Activated gamma-delta T cell treated with Interleukin-2 at 50 U/mL for 16 hours (primary cell): ENCODE data around the gene ACSM5.
"Not testable (repeated sequence)": the region's sequence is repeated elsewhere in the genome, so short reads cannot be mapped to it uniquely, and the experiment has no call there.

Source experiments
- DNase-seq: peaks from one replicate; pipeline ENCODE4 v3.0.0-alpha.2; 2020

The ACSM5 gene

DNA sequence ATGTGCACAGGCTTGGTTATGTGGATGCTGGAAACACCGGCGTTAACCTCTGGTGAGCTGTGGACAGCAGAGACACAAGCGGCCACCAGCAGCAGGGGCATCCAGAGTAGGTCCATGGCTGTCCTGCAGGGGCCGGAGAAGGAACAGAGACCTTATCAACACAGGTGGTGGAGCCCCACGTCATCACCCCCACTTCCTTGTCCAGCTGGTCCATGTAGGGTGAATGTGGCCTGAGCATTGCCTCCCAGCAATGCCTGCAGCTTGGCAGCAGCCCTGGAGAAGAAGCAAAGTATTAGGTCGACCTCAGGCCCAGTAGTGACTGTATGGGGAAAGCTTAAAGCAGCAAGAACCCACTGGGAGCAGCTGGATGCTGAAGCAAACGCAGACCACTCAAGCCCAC, 10.1 kb upstream of the ACSM5 start:
- DNase-seq: no peak

DNA sequence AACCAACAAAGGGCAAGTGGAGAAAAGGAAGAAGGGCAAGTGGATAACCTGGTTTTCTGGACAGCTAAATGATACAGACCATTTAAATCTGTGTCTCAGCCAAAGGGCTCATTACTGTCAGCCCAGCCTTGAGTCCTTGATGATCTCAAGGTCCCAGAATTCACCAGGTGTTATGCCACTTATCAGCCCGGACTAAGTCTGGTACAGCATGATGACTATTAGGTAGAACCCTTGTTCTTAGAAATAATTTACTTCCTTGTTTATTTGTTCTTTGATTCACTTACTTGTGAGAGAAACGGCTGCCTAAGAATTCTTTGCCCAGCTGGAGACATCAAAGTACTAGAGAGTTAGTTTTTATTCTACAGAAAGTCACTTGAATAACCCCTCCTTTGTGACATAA, 8.3 kb upstream of the ACSM5 start:
- DNase-seq: no peak

DNA sequence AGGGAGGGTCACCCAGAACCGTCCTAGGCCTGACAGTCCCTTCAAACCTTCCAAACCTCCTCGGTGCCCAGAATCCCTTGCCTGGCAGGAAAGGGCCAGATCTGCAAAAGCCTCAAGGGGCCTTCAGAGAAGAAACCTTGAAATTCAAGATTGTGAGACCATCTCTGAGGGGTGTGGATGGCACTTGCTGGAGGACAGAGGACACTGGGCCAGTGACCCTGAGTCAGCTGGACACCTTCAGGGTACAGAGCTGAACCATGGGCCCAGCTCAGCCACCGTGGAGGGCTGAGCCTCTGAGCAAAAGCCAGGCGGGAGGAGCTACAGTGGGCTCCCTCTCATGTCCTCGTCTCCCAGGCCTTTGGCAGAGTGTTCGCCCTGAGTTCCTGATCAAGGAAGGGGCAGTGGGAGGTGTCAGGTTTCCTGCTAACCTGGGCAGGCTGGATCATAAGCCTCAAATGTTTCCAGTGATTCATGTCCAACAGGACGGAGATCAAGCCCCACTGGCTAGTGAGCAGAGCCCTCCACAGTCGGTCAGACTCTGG, 7.8 kb upstream of the ACSM5 start:
- no peak for DNase-seq

DNA sequence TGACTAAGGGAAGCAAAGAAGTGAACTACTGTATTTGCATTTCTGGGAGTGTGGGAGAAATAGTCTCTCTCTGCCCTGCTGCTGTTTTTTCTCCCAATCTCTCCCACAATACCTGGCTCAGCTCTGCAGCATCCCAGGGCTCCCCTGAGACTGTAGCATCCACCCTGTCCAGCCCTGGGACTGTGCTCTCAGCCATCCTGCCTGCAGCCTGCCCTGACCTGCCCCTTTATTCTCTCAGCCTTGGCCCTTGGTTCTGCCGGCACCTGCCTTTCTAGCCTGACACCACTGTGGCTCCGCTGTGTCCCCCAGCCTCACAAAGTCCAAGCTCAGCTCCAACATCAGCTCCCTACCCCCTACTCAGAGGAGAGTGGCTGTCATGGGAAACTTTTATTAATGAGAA, 6.7 kb upstream of the ACSM5 start:
- DNase-seq: no peak

DNA sequence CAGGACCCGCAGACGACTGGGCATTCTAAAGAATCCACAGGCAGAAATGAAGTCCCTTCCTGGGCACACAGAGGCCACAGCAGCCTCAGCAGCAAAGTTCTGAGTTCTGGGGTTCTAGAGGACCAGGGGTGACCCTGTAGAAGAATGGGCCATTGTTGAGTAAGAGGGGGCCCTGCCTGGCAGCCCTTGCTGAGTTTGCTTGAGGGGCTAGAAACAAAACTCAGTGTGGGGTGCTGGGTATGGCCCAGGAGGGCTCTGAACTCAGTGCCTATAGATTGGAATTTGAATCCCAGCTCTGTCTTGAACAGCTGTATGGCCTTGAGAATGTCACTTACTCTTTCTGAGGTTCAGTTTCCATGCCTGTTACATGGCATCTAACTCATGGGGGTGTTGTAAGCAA, 4.7 kb upstream of the ACSM5 start, which contains the start of gene PDILT:
TSS of gene PDILT (minus strand) at position 101 of the 400 bp plus-strand sequence. CDS start 5,437 bp downstream, outside the sequence.
- no peak for DNase-seq

DNA sequence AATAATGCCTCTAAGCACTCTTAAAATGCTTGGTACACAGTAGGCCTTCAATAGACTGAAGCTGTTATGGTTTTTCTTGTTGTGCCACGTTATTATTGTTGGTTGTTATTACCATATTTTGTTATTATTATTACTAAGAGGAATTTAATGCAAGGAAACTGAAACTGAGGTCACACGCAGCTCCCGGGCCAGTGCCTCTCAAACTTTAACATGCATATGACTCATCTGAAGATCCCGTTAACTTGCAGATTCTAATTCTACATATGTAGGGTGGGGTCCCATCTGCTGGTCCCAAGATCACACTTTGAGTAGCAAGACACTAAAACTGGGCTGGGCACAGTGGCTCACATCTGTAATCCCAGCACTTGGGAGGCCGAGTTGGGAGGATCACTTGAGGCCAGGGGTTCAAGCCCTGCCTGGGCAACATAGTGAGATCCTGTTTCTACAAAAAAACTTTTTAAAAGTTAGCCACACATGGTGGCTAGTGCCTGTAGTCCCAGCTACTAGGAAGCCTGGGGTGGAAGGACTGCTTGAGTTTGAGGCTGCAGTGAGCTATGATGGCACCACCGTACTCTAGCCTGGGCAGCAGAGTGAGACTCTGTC, 888 bp downstream of the ACSM5 start:
- no peak for DNase-seq

DNA sequence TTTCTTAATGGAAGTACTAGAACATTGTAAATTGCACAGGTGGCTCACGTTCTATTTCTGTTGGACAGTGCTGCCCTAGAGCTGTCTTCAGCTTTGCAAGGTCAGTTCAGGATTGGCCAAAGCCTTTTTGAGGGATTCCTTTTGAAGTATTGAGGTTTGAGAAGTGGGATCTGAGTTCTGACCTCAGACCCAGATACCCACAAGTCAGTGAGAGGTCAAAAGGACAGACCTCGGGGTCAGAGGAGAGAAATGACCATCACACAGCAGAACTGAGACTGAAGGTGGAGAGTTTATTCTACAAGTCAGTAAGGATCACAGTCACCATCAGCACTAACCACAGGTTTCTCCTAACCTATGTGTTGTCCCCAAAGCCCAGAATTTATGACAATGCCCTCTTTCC, 1.7 kb downstream of the ACSM5 start:
- DNase-seq: no peak

DNA sequence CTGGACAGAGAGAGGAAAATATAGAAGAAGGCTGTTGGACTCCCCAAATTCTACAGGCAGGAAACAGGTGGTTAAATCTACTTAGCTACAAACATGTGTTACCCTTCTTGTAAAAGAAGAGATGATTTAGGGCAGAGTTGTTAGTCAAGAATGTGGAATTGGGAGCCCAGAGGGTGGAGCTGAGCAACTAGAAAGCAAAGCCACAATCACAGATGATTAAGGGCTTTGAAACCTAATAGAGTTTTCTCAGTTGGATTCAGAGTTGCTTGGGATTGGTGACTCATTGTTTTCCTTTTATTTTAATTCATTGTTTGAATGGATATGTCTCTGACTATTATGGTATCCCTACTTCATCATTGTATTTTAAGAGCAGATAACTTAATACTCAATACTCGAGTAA, 6.2 kb downstream of the ACSM5 start:
- DNase-seq: no peak

DNA sequence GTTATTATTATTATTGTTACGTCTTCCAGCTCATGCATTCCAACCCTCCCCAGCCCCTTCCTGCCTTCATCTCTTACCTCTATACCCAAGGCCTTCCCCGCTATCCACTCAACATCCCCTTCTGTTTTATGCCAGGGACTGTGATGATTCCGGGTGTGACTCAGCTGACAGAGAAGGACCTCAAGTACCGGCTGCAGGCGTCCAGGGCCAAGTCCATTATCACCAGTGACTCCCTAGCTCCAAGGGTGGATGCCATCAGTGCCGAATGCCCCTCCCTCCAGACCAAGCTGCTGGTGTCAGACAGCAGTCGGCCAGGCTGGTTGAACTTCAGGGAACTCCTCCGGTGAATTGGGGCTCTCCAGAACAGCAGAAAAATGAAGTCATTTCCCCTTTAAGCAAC, 9.8 kb downstream of the ACSM5 start:
- DNase-seq: not testable (repeated sequence)

DNA sequence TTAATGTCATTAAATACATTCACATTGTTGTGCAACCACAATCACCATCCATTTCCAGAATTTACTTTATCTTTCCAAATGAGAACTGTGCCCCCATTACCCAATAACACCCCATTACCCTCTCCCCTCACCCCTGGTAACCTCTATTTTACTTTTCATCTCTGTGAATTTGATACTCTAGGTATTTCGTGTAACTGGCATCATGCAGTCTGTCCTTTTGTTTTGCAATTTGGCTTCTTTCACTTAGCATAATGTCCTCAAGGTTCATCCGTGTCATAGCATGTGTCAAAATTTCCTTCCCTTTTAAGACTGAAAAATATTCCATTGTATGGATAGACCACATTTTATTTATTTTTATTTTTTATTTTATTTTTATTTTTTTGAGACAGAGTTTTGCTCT, 12.4 kb downstream of the ACSM5 start:
- DNase-seq: not testable (repeated sequence)

DNA sequence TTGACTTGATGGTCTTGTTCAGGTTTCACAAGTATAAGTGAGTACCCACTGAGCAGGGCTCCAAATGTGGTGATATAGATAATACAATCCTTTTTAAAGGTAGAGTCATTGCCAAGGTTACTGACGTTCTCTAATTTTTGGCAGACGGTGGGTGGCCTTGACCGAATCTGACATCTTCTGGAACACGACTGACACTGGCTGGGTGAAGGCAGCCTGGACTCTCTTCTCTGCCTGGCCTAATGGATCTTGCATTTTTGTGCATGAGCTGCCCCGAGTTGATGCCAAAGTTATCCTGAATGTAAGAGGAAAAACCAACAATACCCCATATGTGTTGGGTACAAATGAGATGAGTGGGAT, 14.4 kb downstream of the ACSM5 start:
- not testable (repeated sequence) for DNase-seq

DNA sequence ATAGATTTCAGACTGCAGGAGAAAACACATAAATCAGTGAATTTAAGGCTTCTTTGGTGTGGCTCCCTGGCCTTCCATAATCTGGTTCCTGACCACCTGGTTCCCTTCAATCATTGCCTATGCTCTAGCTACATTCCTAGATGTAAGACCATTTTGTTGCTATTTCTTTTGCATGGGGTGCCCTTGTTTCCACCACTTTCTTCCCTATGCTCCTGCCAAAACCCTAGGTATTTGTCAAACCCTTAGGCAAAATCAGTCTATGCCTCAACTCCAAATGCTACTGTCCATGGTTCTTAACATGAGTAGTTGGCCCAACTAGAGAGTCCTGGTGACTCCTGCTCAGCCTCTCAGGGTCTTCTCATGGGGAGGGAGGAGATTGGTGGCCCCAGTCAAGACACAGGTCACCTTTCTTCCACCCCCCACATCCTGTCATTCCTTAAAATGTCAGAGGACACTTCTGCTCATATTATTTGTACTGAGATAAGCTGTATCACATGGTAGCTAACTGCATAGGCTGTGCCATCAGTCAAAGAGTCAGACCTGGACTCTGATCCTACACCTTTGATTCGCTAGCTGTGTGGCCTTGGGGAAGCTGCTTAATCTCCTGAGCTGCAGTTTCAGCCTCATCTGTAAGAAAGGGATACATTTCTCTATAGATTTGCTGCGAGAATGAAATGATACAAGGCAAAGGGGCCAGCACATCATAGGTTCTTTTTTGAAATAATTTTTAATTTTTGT, 15.0 kb downstream of the ACSM5 start:
- DNase-seq: no peak

DNA sequence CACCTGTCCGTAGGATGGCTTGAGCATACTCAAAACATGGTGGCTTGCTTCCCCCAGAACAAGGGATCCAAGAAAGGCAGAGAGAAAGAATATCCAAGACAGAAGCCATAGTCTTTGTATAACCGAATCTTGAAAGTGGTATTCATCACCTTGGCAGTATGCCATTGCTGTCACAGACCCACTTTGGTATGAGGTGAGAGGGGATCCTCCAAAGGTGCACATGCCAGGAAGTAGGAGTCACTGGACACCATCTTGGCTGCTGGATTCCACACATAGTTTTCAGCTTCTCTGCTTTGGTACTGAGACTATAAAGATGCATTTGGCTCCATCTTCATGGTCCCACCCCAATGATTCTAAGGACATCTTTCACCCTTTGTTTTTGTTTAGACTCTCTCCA, 18.1 kb downstream of the ACSM5 start:
- DNase-seq: not testable (repeated sequence)

DNA sequence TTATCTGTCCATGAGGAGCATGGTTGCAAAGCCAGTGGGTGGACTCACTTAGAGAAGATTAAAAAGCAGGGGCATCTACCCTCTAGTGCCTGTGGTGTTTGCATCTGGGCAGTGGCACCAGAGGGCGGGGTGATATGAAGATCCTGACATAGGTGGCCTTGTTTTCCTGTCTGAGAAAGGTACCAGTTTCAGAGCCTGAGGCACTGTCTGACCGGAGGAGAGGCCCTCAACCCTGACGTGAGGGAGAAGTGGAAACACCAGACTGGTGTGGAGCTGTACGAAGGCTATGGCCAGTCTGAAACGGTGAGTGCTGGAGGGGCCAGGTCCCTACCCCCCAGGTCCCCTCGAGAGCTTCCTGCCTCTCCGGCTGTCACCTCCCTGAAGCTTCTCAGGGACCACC, 20.2 kb downstream of the ACSM5 start:
- not testable (repeated sequence) for DNase-seq

DNA sequence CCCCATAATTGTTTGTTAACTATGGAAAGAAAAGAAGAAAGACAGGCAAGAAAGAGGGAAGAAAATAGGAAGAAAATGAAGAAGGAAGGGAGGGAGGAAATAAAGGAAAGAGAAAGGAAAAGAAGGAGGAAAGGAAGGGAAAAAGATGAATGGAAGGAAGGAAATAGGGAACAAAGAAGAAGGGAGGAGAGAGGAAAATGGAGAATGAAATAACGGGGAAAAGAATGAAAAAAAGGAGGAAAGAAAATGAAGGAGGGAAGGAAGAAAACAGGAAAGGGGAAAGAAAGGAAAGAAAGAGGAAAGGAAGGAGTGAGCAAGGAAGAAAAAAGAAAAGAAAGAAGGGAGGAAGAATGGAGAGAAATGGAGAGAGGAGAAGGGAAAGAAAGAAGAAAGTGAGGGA, 21.1 kb downstream of the ACSM5 start:
- not testable (repeated sequence) for DNase-seq

DNA sequence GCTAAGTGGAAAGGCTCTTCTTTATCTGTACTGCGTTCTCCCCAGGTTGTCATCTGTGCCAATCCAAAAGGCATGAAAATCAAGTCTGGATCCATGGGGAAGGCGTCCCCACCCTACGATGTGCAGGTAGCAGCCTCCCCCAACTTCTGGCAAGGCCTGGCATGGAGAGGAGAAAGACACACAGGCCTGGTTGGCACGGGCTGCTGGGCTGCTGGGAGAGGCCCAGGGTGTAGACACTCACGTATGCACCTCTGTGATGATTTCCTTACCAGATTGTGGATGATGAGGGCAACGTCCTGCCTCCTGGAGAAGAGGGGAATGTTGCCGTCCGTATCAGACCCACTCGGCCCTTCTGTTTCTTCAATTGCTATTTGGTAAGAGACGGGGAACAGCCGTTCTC, 21.6 kb downstream of the ACSM5 start:
- DNase-seq: no peak

DNA sequence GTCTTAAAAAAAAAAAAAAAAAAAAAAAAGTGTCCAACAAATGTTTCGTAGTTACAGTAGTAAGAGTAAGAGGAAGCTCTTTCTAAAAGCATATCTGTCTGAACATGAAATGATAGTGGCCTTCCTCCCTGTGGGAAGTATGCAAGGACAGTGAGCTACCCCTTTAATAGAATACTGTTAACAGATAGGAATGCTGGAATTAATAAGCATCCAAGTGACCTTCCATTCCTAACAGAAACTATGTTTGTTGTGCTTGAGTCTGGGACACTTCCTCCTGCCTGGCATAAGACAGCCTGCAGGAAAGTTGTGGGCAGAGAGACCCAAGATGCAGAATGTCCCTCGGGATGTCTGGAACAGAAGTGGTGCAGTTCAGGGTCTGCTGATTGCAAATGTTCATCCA, 29.6 kb downstream of the ACSM5 start:
- not testable (repeated sequence) for DNase-seq

DNA sequence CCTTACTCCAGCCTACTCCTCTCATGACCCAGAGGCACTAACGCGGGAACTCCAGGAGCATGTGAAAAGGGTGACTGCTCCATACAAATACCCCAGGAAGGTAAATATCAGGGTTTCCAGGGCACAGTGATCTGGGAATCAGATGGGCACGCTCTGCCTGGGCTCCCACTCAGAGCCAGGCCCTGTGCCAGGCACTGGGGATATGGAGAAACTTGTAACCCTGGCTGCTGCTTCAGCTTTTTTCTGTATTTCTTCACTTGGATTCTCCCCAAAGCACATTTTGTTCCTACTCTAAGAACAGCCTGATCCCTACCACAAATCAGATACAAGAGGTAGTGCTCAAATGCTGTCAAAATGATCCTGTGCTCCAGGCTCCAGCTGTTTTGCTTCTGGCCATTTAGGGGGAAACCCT, 30.5 kb downstream of the ACSM5 start:
- DNase-seq: not testable (repeated sequence)

DNA sequence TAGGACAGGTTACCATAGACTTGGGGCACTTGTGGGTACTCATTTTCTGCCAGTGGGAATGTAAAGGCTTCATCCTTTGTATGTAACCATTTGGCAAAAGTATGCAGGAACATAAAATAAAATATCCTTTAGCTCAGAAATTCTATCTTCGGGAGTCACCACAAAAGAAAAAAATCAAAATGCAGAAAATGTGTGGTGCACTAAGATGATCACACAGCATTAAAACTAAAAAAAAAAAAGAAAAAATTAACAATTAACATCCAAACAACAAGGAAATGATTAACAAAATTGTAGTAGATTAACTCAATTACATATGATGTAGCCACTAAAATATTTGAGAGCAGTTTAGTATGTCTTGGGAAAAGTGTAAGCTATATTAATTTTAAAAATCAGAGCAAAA, 31.4 kb downstream of the ACSM5 start:
- not testable (repeated sequence) for DNase-seq

DNA sequence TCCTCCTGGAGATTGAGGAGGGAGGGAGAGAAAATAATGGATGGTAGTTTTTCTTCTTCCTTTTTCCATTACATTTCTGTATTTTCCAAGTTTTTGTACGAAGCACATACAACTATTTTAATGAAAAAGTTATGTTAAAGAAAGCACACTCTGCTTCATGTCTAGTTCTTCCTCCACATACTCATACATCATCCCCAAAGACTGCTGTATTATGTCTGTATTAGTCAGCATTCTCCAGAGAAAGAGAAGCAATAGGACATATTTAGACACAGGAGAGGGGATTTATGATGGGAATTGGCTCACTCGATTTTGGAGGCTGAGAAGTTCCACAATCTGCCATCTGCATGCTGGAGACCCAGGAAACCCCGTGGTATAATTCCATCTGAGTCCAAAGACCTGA, 31.9 kb downstream of the ACSM5 start:
- no peak for DNase-seq

DNA sequence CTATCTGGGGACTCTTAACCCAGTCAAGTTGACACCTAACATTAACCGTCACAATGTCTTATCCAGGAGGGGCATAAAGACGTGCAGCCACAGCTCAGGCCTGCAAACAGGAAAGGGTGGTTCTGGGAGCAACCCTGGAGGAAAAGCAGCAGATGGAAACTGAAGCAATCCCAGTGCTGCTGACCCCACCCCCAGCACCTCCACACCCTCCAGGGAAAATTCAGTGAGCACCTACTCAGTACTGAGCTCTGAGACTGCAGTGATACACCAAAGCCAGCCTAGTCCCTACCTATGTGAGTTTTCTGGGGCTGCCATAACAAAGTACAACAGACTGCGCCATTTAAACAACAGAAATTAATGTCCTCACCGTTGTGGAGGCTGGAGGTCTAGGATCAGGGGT, 32.5 kb downstream of the ACSM5 start:
- not testable (repeated sequence) for DNase-seq

DNA sequence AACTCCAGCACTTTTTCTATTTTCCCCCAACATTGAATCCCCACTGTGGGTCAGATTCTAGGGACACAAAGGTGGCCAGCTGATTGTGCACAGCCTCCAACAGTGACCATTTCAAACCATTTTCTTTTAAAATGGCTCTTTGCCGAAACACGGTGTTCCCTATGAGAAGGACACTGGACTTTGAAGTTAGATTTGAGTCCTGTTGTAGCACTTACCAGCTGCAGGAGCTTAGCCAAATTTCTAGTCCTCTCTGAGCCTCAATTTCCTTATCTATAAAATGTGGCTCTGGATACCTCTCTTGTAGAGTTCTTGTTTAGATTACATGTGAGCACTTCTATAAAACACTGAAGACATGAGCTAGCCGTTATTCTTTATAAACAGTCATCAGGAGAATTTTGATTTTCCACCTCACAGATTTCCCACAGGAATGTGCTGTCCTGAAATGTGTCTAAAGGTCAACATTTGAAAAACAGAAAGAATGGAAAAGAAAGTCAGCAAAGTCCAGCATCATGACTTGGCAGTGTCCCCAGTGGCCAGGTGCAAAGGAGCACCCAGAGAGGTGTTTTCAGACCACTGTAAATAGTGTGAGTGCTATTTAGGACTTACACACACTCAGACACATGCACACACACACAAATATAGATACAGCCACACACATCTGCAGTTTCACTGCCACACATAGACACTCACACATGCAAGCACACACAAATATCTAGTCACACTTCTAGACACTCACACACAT, 37.5 kb downstream of the ACSM5 start:
- not testable (repeated sequence) for DNase-seq

DNA sequence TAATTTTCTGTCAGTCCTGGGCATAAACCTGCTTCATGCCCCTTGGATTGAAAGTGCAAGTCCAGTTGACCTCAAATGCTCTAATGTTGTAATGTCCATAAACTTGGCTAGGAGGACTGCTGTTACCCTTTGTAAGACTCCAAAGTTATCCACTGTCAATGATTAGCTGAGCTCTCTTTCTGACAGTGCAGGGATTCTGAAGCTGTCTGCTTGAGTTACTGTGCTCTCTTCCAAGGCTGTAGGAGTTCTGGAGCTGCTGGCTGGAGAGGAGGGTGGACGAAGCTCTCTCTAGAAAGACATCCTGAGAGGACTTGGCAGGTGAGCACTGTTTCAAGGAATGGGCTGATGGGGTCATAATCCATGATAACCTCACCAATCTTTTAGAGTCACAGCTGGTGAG, 42.0 kb downstream of the ACSM5 start, which contains the start of gene ACSM2A:
TSS of gene ACSM2A (plus strand) at position 158 of the 400 bp plus-strand sequence. CDS start 8,594 bp downstream, outside the sequence.
- not testable (repeated sequence) for DNase-seq

DNA sequence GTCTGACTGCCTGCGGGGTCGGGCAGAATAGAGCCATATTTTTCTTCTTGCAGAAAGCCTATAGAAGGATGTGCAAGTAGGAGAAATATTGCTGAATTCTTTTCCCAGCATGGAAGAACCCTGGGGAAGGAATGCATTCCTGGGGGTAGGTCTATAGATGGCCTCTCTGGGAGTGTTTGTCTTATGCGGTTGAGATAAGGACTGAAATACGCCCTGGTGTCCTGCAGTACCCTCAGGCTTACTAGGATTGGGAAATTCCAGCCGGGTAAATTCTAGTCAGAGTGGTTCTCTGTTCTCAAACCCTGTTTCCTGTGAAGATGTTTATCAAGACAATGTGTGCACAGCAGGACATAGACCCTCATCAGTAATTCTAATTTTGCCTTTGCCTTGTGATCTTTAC, 44.3 kb downstream of the ACSM5 start:
- DNase-seq: not testable (repeated sequence)
